Mesenchymal stem cell (in vitro differentiated cells and primary cell): ENCODE measurements around the gene MOB3B.
"Not testable (repeated sequence)": the region's sequence is repeated elsewhere in the genome, so short reads cannot be mapped to it uniquely, and the experiment has no call there.

ENCODE experiments used
- DNase-seq: peaks from one replicate; pipeline ENCODE4 v3.0.0-alpha.2; 2013
- H2AFZ ChIP-seq: one replicate; pipeline ENCODE4 v1.6.1; 2013; ENCODE audit warnings: low read depth, mild to moderate bottlenecking, control low read depth, inconsistent platforms, low read length, moderate library complexity
- H2AK5ac ChIP-seq: 2 replicates; pipeline ENCODE4 v1.6.1; 2013; ENCODE audit warnings: low read length, moderate library complexity, mild to moderate bottlenecking, inconsistent platforms; ENCODE audit not compliant: severe bottlenecking
- H2BK120ac ChIP-seq: one replicate; pipeline ENCODE4 v1.6.1; 2013; ENCODE audit warnings: low read depth, mild to moderate bottlenecking, inconsistent platforms, low read length, moderate library complexity
- H2BK12ac ChIP-seq, 2 experiments: one replicate each; pipeline ENCODE4 v1.6.1; 2013; ENCODE audit warnings: inconsistent platforms in 2 of 2, low read length in 2 of 2, mild to moderate bottlenecking in 2 of 2, moderate library complexity in 2 of 2, control low read depth in 1 of 2
- H2BK15ac ChIP-seq: one replicate; pipeline ENCODE4 v1.6.1; 2013; ENCODE audit warnings: mild to moderate bottlenecking, low read depth, inconsistent platforms; ENCODE audit not compliant: poor library complexity, severe bottlenecking
- H2BK5ac ChIP-seq: 2 replicates; pipeline ENCODE4 v1.6.1; 2013; ENCODE audit warnings: low read depth, mild to moderate bottlenecking, low read length, control low read depth, inconsistent platforms; ENCODE audit not compliant: poor library complexity, severe bottlenecking
- H3K14ac ChIP-seq, 2 experiments: one replicate each; pipeline ENCODE4 v1.6.1; 2013; ENCODE audit warnings: inconsistent platforms in 2 of 2, low read length in 2 of 2, control low read depth in 1 of 2, mild to moderate bottlenecking in 1 of 2, moderate library complexity in 1 of 2
- H3K18ac ChIP-seq, 2 experiments: one replicate each; pipeline ENCODE4 v1.6.1; 2013; ENCODE audit warnings: inconsistent platforms in 2 of 2, low read length in 2 of 2, control low read depth in 1 of 2, low read depth in 1 of 2, mild to moderate bottlenecking in 1 of 2
- H3K23ac ChIP-seq, 2 experiments: one replicate each; pipeline ENCODE4 v1.6.1; 2013; ENCODE audit warnings: inconsistent platforms in 2 of 2, low read length in 2 of 2, mild to moderate bottlenecking in 2 of 2, moderate library complexity in 2 of 2, control low read depth in 1 of 2
- H3K27ac ChIP-seq: 2 replicates; pipeline ENCODE4 v1.5.1; 2013; ENCODE audit warnings: mild to moderate bottlenecking, moderate library complexity, low read length, control low read depth, inconsistent platforms; ENCODE audit not compliant: poor library complexity, severe bottlenecking
- H3K27me3 ChIP-seq, 2 experiments: 2 replicates each; pipeline versions ENCODE4 v1.6.1 to v1.7.0; 2013; ENCODE audit warnings: low read length in 2 of 2, mild to moderate bottlenecking in 2 of 2, moderate library complexity in 2 of 2, control low read depth in 1 of 2, inconsistent platforms in 1 of 2; ENCODE audit not compliant: control insufficient read depth in 1 of 2, insufficient read depth in 1 of 2
- H3K36me3 ChIP-seq, 2 experiments: 2 replicates each; pipeline versions ENCODE4 v1.6.1 to v1.7.0; 2013; ENCODE audit warnings: low read length in 2 of 2, control low read depth in 1 of 2, inconsistent platforms in 1 of 2, low read depth in 1 of 2, mild to moderate bottlenecking in 1 of 2; ENCODE audit not compliant: insufficient read depth in 2 of 2, control insufficient read depth in 1 of 2
- H3K4ac ChIP-seq, 2 experiments: one replicate each; pipeline ENCODE4 v1.6.1; 2013; ENCODE audit warnings: inconsistent platforms in 2 of 2, low read length in 2 of 2, mild to moderate bottlenecking in 2 of 2, moderate library complexity in 2 of 2, control low read depth in 1 of 2, low read depth in 1 of 2
- H3K4me1 ChIP-seq: 2 replicates; pipeline ENCODE4 v1.6.1; 2013; ENCODE audit warnings: low read depth, low read length, control low read depth; ENCODE audit not compliant: control insufficient read depth, insufficient read depth
- H3K4me2 ChIP-seq: 2 replicates; pipeline ENCODE4 v1.6.1; 2013; ENCODE audit warnings: low read length, mild to moderate bottlenecking, inconsistent platforms; ENCODE audit not compliant: poor library complexity, severe bottlenecking
- H3K4me3 ChIP-seq, 2 experiments: 2 replicates each; pipeline versions ENCODE4 v1.5.1 to v1.7.0; 2013; ENCODE audit warnings: low read length in 2 of 2, mild to moderate bottlenecking in 2 of 2, control low read depth in 1 of 2, low read depth in 1 of 2; ENCODE audit not compliant: insufficient read depth in 1 of 2
- H3K79me1 ChIP-seq: replicated peaks from 2 replicates; pipeline ENCODE4 v1.6.1; 2013; ENCODE audit warnings: mild to moderate bottlenecking, control low read depth, low read length, inconsistent platforms; ENCODE audit not compliant: poor library complexity, severe bottlenecking
- H3K9ac ChIP-seq: 2 replicates; pipeline ENCODE4 v1.7.0; 2013; ENCODE audit warnings: mild to moderate bottlenecking, low read length, moderate library complexity
- H3K9me3 ChIP-seq: 2 replicates; pipeline ENCODE4 v1.7.0; 2013; ENCODE audit warnings: mild to moderate bottlenecking, low read length; ENCODE audit not compliant: control insufficient read depth
- H4K8ac ChIP-seq: one replicate; pipeline ENCODE4 v1.6.1; 2013; ENCODE audit warnings: inconsistent platforms, mild to moderate bottlenecking, low read length, moderate library complexity
- H4K91ac ChIP-seq: one replicate; pipeline ENCODE4 v1.6.1; 2013; ENCODE audit warnings: mild to moderate bottlenecking, low read length, inconsistent platforms
- WGBS: methylation state at CpG from one replicate; pipeline ENCODE4 v1.1.7; 2013; ENCODE audit warnings: mixed read lengths; 5-methylcytosine and 5-hydroxymethylcytosine counted together

Gene MOB3B

GRCh38 chr9:27464950-27465349 lies 64.7 kb downstream of the MOB3B start:
- not testable (repeated sequence) for DNase-seq, H2BK120ac ChIP-seq, H2BK5ac ChIP-seq, H2AK5ac ChIP-seq, H3K4me3 ChIP-seq, H2AFZ ChIP-seq, H4K91ac ChIP-seq, H3K14ac ChIP-seq, H3K4ac ChIP-seq, H3K27ac ChIP-seq, H3K4me2 ChIP-seq, H2BK15ac ChIP-seq, H3K79me1 ChIP-seq, H3K9ac ChIP-seq, H2BK12ac ChIP-seq, H3K36me3 ChIP-seq, H3K23ac ChIP-seq, H3K4me1 ChIP-seq, H3K27me3 ChIP-seq, H3K9me3 ChIP-seq, H3K18ac ChIP-seq, H4K8ac ChIP-seq
- WGBS = 86% methylated on average over 3 of the region's 3 CpGs

DNA sequence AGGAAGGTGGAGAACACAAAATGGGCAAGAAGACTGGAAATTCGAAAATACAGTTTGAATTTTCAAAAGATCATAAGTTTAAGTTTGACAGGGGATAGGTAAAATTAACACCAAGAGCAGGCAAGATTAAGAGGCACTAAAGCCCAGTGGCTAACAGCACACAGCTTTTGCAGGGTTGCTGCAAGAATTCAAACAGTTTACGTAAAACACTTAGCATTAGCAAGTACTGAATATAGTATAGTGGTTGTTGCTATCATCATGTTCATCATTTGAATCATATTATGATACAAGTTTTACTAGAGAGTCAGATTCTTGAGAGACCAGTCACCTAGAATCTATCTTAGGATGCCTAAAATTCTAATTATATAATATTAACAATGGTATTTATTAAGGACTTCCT lies 66.8 kb downstream of the MOB3B start:
- no peak for DNase-seq
- Histone ChIP-seq H3K4me1 (no peaks in the 10 kb centered on the region), H2AK5ac (no peak overlapping the region), H3K9me3 (no peaks in the 10 kb centered on the region), H4K8ac (no peak overlapping the region), H3K27ac (no peak overlapping the region), H3K4ac (no peak overlapping the region), H2BK12ac (no peak overlapping the region), H3K14ac (no peak overlapping the region), H3K9ac (no peak overlapping the region), H3K4me2 (no peak overlapping the region), H2BK120ac (no peak overlapping the region), H2BK5ac (no peak overlapping the region), H3K23ac (no peak overlapping the region), H3K27me3 (peaks cover 0 to 4% of the 10 kb centered on the region in 2 experiments), H3K36me3 (no peaks in the 10 kb centered on the region), H4K91ac (no peak overlapping the region), H3K79me1 (no peaks in the 10 kb centered on the region), H2BK15ac (no peak overlapping the region), H3K18ac (no peak overlapping the region), H2AFZ (no peak overlapping the region), H3K4me3 (no peak overlapping the region)
- WGBS = 82% methylated on average over 1 of the region's 2 CpGs

DNA sequence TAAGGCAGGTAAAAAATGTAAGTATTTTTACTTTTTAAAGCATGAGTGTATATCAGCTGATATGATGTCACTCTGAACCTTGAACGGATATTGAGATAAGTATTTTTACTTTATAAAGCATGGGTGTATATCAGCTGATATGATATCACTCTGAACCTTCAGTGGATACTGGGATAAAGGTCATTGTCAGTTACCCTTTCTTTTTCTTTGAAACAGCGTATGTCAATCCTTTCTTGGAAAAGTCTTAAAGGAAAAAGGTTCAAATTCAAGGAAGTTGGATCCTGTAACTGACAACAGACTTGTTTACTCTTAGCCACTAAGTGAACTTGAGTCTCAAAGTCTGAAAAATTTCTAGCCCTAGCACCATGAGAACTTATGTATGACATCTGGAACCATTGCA lies 67.2 kb downstream of the MOB3B start:
- Histone ChIP-seq H3K36me3 (no peaks in the 10 kb centered on the region), H2BK12ac (no peak overlapping the region), H2BK120ac (no peak overlapping the region), H3K4ac (no peak overlapping the region), H2BK15ac (no peak overlapping the region), H3K27ac (no peak overlapping the region), H3K9ac (no peak overlapping the region), H3K9me3 (no peaks in the 10 kb centered on the region), H3K14ac (no peak overlapping the region), H2AK5ac (no peak overlapping the region), H3K4me1 (no peaks in the 10 kb centered on the region), H3K27me3 (peaks cover 0 to 4% of the 10 kb centered on the region in 2 experiments), H3K23ac (no peak overlapping the region), H2AFZ (no peak overlapping the region), H4K91ac (no peak overlapping the region), H3K79me1 (no peaks in the 10 kb centered on the region), H4K8ac (no peak overlapping the region), H2BK5ac (no peak overlapping the region), H3K4me3 (no peak overlapping the region), H3K4me2 (no peak overlapping the region), H3K18ac (no peak overlapping the region)
- DNase-seq = no peak
- 86% methylated on average over 2 of the region's 2 CpGs for WGBS

- no peak overlapping the region for H2BK12ac ChIP-seq
- H3K4me1 ChIP-seq = no peaks in the 10 kb centered on the region
- H3K9me3 ChIP-seq = no peaks in the 10 kb centered on the region
- no peaks in the 10 kb centered on the region for H3K36me3 ChIP-seq
- H3K4ac ChIP-seq = no peak overlapping the region
- no peak overlapping the region for H3K23ac ChIP-seq
- H3K27ac ChIP-seq = no peak overlapping the region
- H4K8ac ChIP-seq = no peak overlapping the region
- no peak overlapping the region for H3K18ac ChIP-seq
- H2BK15ac ChIP-seq = no peak overlapping the region
- WGBS = 51% methylated on average over 4 of the region's 5 CpGs
- no peak overlapping the region for H4K91ac ChIP-seq
- no peak overlapping the region for H3K4me3 ChIP-seq
- H2BK120ac ChIP-seq = no peak overlapping the region
- H3K4me2 ChIP-seq = no peak overlapping the region
- H2AK5ac ChIP-seq = no peak overlapping the region
- no peak overlapping the region for H3K14ac ChIP-seq
- no peaks in the 10 kb centered on the region for H3K79me1 ChIP-seq
- DNase-seq = peak; percentile 22
- no peak overlapping the region for H2BK5ac ChIP-seq
- peak overlapping the region; percentile 18 for H3K9ac ChIP-seq
- H2AFZ ChIP-seq = no peak overlapping the region
- no peaks in the 10 kb centered on the region for H3K27me3 ChIP-seq
Observed at GRCh38 chr9:27460226-27461023, 69.2 kb downstream of the MOB3B start.
